Endodermal cell (in vitro differentiated cells): ENCODE results near the gene MPHOSPH6. TPM values are rescaled to one million over a fixed set of nuclear protein-coding genes. Genes with fewer than 3 reads are reported as not detected.
"Not testable (repeated sequence)": the region's sequence is repeated elsewhere in the genome, so short reads cannot be mapped to it uniquely, and the experiment has no call there.

Experiments used
- DNase-seq: peaks from one replicate; pipeline ENCODE4 v3.0.0-alpha.2; 2017
- H3K27ac ChIP-seq: 2 replicates; pipeline ENCODE4 v1.5.1; 2013; ENCODE audit warnings: mild to moderate bottlenecking, low read depth, low read length, moderate library complexity
- H3K27me3 ChIP-seq: 2 replicates; pipeline ENCODE4 v1.6.1; 2013; ENCODE audit warnings: mild to moderate bottlenecking, low read length, moderate library complexity; ENCODE audit not compliant: insufficient read depth, control insufficient read depth, poor library complexity, severe bottlenecking
- H3K36me3 ChIP-seq: 2 replicates; pipeline ENCODE4 v1.7.0; 2013; ENCODE audit warnings: mild to moderate bottlenecking, low read length, moderate library complexity; ENCODE audit not compliant: control insufficient read depth, insufficient read depth
- H3K4me1 ChIP-seq: one replicate; pipeline ENCODE4 v1.7.0; 2013; ENCODE audit warnings: low read length; ENCODE audit not compliant: control insufficient read depth, insufficient read depth
- H3K4me3 ChIP-seq: 2 replicates; pipeline ENCODE4 v1.5.1; 2013; ENCODE audit warnings: mild to moderate bottlenecking, low read length, moderate library complexity
- H3K9ac ChIP-seq: 2 replicates; pipeline ENCODE4 v1.6.1; 2013; ENCODE audit warnings: mild to moderate bottlenecking, low read length, moderate library complexity; ENCODE audit not compliant: poor library complexity, severe bottlenecking; ENCODE audit errors: extremely low read depth
- H3K9me3 ChIP-seq: 2 replicates; pipeline ENCODE4 v1.6.1; 2013; ENCODE audit warnings: mild to moderate bottlenecking, low read length, moderate library complexity; ENCODE audit not compliant: control insufficient read depth
- H3K27ac Mint-ChIP-seq: 2 replicates; pipeline ENCODE4 v1.8.0; 2020; ENCODE audit warnings: mixed read lengths
- H3K27me3 Mint-ChIP-seq: 2 replicates; pipeline ENCODE4 v1.8.0; 2021; ENCODE audit warnings: mild to moderate bottlenecking, mixed read lengths; ENCODE audit not compliant: insufficient read depth
- H3K36me3 Mint-ChIP-seq: 2 replicates; pipeline ENCODE4 v1.8.0; 2020; ENCODE audit warnings: low read depth, mixed read lengths
- H3K4me1 Mint-ChIP-seq: 2 replicates; pipeline ENCODE4 v1.8.0; 2020; ENCODE audit warnings: mixed read lengths
- H3K4me3 Mint-ChIP-seq: 2 replicates; pipeline ENCODE4 v1.8.0; 2020; ENCODE audit warnings: mild to moderate bottlenecking, moderate library complexity, mixed read lengths
- H3K9me3 Mint-ChIP-seq: 2 replicates; pipeline ENCODE4 v1.8.0; 2020; ENCODE audit warnings: mild to moderate bottlenecking, mixed read lengths
- WGBS, 2 experiments: methylation state at CpG; one replicate each; pipeline versions ENCODE4 v1.1.5 to v1.1.7; 2013; ENCODE audit warnings: missing lambda C conversion rate in 2 of 2, mixed read lengths in 1 of 2; ENCODE audit not compliant: insufficient coverage in 1 of 2, insufficient read length in 1 of 2; 5-methylcytosine and 5-hydroxymethylcytosine counted together
- long read RNA-seq, 4 experiments: library from polyadenylated mRNA in 2 of 4; library from RNA in 1 of 4; library from capped mRNA in 1 of 4; stranded (forward) in 3 of 4; unstranded in 1 of 4; transcript quantifications; one replicate each; pipeline ENCODE4 v2.0.0, GENCODE V29; 2020 to 2021; ENCODE audit warnings: inconsistent platforms in 1 of 4
- polyA plus RNA-seq, 2 experiments: library from polyadenylated mRNA; stranded (reverse); fragments of 50-300 nt; gene quantifications; one replicate each; pipeline ENCODE4 v1.2.3, GENCODE V29; 2013
- total RNA-seq, 2 donors: library from RNA; stranded (reverse); fragmentation: NEBNext Ultra II Directional in 1 of 2; extraction: Animal tissue kit (Norgen Biotek cat#: 25700) in 1 of 2; gene quantifications; 2 replicates in 1 of 2; 3 replicates in 1 of 2; pipeline ENCODE4 v1.2.1, GENCODE V29; 2021
- TF ChIP-seq, protein P1 (sequence below): fragments of 200-600 bp; sonication (generic); conservative IDR thresholded peaks from 2 replicates; pipeline ENCODE4 v1.5.0; 2021; ENCODE audit warnings: antibody characterized with exemption, mild to moderate bottlenecking

The MPHOSPH6 gene, protein sequence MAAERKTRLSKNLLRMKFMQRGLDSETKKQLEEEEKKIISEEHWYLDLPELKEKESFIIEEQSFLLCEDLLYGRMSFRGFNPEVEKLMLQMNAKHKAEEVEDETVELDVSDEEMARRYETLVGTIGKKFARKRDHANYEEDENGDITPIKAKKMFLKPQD
- 10 to 100 TPM; 38.6 to 39.1 TPM for total RNA-seq
- polyA plus RNA-seq (2013, experiment 1 of 2) = 51.0 TPM
- polyA plus RNA-seq (2013, experiment 2 of 2) = 53.9 TPM
- long read RNA-seq, experiment 1, transcript MPHOSPH6-201 (5 exons, 1,103 nt) = major isoform, 15 of 28 reads
- long read RNA-seq, experiment 1, partial matches to known transcripts = 7 of 28 reads
- long read RNA-seq, experiment 1, other reads (novel, unspliced or antisense) = 5 of 28 reads
- long read RNA-seq, experiment 2, transcript MPHOSPH6-201 (5 exons, 1,103 nt) = major isoform, 49 of 57 reads
- long read RNA-seq, experiment 2, partial matches to known transcripts = 2 of 57 reads
- long read RNA-seq, experiment 2, other reads (novel, unspliced or antisense) = 5 of 57 reads
- long read RNA-seq, experiment 3, transcript MPHOSPH6-201 (5 exons, 1,103 nt) = major isoform, 52 of 70 reads
- long read RNA-seq, experiment 3, partial matches to known transcripts = 3 of 70 reads
- long read RNA-seq, experiment 3, other reads (novel, unspliced or antisense) = 9 of 70 reads
- long read RNA-seq, experiment 4, transcript MPHOSPH6-201 (5 exons, 1,103 nt) = major isoform, 178 of 201 reads
- long read RNA-seq, experiment 4, partial matches to known transcripts = 5 of 201 reads
- long read RNA-seq, experiment 4, other reads (novel, unspliced or antisense) = 18 of 201 reads

DNA sequence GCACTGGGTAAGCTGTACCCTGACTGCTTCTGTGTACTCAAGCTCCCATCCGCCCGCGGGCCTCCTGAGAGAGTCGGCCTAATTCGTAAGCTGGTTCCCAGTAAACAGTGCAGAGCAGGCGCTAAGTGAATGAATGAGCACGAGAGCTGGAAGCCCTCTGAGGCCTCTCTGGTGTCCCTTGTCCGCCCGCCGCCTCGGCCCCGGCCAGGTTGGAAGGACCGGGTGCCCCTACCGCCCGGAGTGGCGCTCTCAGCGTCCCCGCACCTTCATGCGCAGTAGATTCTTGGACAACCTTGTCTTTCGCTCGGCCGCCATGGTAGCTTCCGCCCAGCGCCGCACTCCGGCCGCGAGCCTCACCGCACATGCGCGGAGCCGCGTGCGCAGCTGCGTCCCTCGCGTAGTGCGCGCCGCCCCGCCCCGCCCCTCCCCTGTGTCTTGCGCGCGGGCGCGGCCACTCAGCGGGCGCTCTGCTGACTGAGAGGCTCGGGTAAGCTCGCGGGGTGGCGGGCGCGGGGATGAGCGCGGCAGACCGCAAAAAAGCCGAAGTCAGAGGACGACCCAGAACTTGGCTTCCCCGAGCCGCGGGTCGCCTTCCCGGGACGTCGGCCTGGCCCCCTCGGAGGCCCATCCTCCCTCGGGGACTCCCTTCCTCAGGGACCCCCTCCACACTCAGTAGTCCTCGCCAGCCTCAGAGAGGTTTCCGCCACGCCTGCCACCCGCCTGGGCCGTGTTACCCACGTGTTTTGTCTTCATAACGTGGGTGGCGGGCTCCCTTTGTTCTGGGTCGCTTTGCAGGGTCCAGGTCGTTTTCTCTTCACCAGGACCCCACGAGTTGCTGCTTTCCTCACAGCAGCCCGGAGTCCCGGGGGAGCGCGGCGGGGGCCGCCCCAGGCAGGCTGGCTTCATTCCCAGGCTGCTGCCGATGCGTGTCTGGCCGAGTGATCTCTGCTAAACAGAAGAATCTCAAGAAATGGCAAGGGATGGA, at the start of gene MPHOSPH6:
MPHOSPH6 (minus strand) TSS at position 364 of the 985 bp plus-strand sequence; CDS start at position 315, 49 bp downstream.
- Histone ChIP-seq H3K36me3 (peaks cover 34% of the 10 kb centered on the region), H3K4me3 (peak within 1 kb of the TSS; percentile 95), H3K27me3 (peaks cover 41% of the 10 kb centered on the region), H3K9ac (peak within 1 kb of the TSS; percentile 69), H3K4me1 (peaks cover 4% of the 10 kb centered on the region), H3K9me3 (peaks cover 27% of the 10 kb centered on the region), H3K27ac (peak within 1 kb of the TSS; percentile 80)
- H3K27me3 Mint-ChIP-seq = peaks cover 32% of the 10 kb centered on the region
- H3K4me1 Mint-ChIP-seq = peaks cover 7% of the 10 kb centered on the region
- WGBS, 2 experiments = 1 to 2% methylated on average over 22 to 88 of the region's 89 CpGs
- peak within 1 kb of the TSS; percentile 84 for H3K4me3 Mint-ChIP-seq
- TF ChIP-seq, protein P1, sequence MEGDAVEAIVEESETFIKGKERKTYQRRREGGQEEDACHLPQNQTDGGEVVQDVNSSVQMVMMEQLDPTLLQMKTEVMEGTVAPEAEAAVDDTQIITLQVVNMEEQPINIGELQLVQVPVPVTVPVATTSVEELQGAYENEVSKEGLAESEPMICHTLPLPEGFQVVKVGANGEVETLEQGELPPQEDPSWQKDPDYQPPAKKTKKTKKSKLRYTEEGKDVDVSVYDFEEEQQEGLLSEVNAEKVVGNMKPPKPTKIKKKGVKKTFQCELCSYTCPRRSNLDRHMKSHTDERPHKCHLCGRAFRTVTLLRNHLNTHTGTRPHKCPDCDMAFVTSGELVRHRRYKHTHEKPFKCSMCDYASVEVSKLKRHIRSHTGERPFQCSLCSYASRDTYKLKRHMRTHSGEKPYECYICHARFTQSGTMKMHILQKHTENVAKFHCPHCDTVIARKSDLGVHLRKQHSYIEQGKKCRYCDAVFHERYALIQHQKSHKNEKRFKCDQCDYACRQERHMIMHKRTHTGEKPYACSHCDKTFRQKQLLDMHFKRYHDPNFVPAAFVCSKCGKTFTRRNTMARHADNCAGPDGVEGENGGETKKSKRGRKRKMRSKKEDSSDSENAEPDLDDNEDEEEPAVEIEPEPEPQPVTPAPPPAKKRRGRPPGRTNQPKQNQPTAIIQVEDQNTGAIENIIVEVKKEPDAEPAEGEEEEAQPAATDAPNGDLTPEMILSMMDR = peak; percentile 27
- H3K36me3 Mint-ChIP-seq = peaks cover 39% of the 10 kb centered on the region
- peak; percentile 95 for DNase-seq
- peak within 1 kb of the TSS; percentile 100 for H3K27ac Mint-ChIP-seq
- peaks cover 26% of the 10 kb centered on the region for H3K9me3 Mint-ChIP-seq

DNA sequence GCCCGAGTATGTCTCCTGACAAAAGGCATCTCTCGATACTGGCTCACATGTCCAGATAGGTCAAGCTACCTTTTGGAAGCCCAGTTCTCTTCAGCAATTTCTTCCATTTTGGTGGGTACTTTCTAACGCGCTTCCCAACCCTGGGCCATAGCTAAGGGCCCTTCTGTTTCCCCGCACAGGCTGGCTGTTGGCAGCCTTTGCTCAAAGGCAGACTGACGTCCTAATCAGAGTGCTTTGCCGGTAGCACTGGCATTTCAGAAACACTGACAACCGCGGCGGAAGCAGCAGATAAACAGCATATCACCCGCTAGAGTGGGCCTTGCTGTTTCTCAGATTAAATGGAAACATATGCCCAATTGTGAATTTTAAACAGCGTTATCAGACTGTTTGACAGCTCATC, 49.3 kb upstream of the MPHOSPH6 start:
- Mint-ChIP-seq H3K9me3 (no peaks in the 10 kb centered on the region), H3K27me3 (peaks cover 5% of the 10 kb centered on the region), H3K4me1 (no peaks in the 10 kb centered on the region), H3K27ac (no peak overlapping the region), H3K36me3 (no peaks in the 10 kb centered on the region), H3K4me3 (no peak overlapping the region)
- WGBS, 2 experiments = 93% methylated on average over 11 to 12 of the region's 12 CpGs
- TF ChIP-seq, protein P1 = no peak
- no peak overlapping the region for H3K4me3 ChIP-seq
- DNase-seq = no peak
- H3K9ac ChIP-seq = no peak overlapping the region
- H3K4me1 ChIP-seq = no peaks in the 10 kb centered on the region
- no peak overlapping the region for H3K27ac ChIP-seq
- no peaks in the 10 kb centered on the region for H3K9me3 ChIP-seq
- peaks cover 3% of the 10 kb centered on the region for H3K27me3 ChIP-seq
- no peaks in the 10 kb centered on the region for H3K36me3 ChIP-seq

DNA sequence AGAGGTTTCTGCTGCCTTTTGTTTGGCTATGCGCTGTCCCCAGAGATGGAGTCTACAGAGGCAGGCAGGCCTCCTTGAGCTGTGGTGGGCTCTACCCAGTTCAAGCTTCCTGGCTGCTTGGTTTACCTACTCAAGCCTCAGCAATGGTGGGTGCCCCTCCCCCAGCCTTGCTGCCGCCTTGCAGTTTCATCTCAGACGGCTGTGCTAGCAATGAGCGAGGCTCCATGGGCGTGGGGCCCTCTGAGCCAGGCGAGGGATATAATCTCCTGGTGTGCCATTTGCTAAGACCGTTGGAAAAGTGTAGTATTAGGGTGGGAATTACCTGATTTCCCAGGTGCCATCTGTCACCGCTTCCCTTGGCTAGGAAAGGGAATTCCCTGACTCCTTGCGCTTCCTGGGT, 39.3 kb upstream of the MPHOSPH6 start:
- not testable (repeated sequence) for H3K4me1 ChIP-seq, H3K36me3 Mint-ChIP-seq, DNase-seq, H3K4me3 ChIP-seq, H3K9me3 ChIP-seq, H3K4me3 Mint-ChIP-seq, H3K9ac ChIP-seq, H3K27ac ChIP-seq, H3K27me3 ChIP-seq, H3K27ac Mint-ChIP-seq, H3K4me1 Mint-ChIP-seq, H3K36me3 ChIP-seq
- Mint-ChIP-seq H3K27me3 (peaks cover 21% of the 10 kb centered on the region), H3K9me3 (peaks cover 32% of the 10 kb centered on the region)
- WGBS, 2 experiments = 91 to 93% methylated on average over 3 to 9 of the region's 9 CpGs
